ENCODE results near the gene GALNT9.
"Not testable (repeated sequence)": the region's sequence is repeated elsewhere in the genome, so short reads cannot be mapped to it uniquely, and the experiment has no call there.

Gene GALNT9

DNA sequence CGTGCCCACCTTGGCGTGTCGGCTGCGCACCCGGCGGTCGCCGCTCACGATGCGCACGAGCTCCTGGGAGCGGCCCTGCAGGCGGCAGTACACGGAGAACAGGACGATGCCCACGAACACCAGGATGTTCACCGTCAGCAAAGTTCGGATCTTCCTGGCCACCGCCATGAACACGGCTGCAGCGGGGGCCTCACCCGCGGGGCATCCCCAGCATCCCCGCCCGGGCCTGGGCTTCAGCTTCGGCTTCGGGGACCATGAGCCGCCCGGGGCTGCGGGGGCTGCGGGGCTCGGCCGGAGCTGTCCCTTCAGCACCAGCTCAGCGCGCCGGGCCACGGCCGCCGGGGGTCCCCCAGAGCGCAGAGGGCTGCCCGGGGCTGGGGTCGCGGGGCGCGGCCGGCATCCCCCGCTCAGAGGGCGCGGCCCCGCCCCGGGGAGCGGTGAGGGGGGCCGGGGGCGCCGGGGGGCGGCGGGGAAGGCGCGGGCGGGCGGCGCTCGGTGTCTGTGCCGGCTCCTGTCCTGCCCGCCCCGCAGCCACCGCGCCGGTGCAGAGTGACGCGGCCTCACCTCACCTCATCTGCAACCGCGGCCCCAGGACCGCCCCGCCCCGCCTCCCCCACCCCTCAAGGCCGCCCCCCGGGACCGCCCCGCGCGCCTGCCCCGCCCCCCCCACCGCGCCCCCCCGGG lies at the start of gene GALNT9:
Gene GALNT9 (minus strand): TSS at position 554 of the 684 bp plus-strand sequence. CDS start 386 bp downstream, at position 168.
- DNase-seq: no peak

DNA sequence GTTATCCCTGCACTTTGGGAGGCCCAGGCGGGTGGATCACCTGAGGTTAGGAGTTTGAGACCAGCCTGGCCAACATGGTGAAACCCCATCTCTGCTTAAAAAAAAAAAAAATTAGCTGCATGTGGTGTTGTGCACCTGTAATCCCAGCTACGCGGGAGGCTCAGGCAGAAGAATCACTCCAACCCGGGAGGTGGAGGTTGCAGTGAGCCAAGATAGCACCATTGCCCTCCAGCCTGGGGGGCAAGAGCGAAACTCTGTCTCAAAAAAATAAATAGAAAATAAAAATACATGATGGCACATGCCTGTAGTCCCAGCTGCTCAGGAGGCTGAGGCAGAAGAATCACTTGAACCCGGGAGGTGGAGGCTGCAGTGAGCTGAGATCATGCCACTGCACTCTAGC lies 49.7 kb upstream of the GALNT9 start:
- not testable (repeated sequence) for DNase-seq

DNA sequence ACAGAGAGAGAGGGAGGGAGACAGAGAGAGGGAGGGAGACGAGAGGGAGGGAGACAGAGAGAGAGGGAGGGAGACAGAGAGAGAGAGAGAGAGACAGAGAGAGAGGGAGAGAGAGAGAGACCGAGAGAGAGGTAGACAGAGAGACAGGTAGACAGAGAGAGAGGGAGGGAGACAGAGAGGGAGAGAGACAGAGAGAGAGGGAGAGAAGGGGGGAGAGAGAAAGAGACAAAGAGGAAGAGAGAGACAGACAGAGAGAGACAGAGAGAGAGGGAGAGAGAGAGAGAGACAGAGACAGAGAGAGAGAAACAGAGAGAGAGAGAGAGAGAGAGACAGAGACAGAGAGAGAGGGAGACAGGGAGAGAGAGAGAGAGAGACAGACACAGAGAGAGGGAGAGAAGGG lies 47.8 kb upstream of the GALNT9 start:
- no peak for DNase-seq

DNA sequence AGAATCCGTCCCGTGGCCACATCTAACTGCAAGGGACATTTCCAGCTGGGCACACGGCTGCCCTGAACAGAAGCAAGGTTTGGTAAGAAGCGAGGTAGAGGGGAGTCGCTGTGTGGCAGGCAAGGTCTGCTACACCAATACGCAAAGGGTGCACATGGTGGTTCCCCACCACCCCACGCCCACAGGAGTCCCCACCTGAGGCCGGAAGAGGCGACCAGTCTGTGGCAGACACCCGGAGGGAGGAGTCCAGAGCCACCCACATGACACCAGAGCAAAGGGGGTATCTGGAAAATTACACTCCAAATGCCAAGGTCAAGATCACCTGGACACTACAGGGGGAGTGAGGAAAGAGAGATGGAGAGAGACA lies 47.1 kb upstream of the GALNT9 start:
- DNase-seq: no peak

DNA sequence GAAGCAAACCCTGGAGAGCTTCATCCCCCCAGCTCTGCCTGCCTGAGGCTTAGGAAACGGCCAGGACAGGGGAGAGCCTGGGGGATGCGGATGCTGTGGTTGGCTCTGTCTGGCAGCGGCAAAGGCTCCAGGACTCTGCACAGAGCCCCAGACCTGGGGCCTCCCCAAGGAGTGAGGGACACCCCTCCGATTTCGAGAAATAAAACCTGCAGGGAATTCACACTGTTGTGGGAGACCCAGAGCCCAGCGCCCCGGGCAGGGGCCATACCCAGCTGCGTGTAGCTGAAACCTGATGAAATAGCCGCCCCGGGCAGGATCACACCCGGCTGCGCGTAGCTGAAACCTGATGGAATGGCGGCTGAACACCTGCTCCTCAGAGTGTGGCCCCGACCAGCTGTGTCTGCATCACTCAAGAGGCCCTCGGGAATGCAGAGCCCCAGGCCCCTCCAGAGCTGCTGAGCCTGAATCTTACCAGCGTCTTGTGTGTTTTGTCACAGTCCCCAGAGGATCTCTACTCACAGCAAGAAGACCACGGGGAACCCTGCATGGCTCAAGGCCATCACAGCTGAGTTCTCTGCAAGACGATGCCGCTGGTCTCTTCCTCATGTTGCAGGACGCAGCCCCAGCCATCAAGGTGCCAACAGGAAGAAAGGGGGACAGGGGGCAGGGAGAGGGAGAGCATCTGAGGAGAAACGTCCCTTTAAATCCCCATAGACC lies 46.5 kb upstream of the GALNT9 start:
- no peak for DNase-seq

DNA sequence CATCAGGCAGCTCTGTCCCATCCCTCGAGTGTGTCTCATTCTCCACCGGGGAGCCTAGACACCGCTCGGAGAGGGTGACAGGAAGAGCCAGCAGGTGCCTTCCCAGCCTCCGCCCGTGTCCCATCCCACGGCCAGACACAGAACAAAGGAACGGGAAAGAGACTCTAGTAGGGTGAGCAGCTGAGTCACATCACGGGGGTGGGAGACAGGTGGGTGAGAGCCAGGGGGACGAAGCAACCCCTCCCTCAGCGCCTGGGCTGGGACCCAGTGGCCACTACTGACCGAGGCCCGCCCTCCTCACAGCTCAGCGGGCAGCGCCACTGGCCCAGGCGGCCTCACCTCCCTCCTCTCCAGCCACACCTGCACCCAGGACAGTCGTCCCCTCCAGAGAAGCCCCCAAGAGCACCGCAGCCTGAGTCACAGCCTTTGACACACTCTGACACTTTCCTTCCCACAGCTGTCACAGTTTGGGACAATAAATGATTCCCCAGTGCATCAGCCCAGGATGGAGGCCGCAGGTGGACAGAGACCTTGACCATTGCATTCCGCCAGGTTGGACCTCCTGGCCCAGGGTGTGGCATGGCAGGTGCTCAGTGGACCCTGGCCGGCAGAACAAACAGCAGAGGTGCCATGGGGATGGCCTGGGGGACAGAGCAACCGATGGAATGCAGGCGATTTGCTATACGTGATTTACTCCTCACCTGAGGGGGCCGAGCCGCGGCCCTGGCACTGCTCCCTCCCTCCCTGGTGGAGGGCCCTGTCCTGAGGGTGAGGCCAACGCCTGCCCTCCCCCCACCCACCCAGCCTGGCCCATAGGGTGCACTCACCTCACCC lies 45.4 kb upstream of the GALNT9 start:
- no peak for DNase-seq

DNA sequence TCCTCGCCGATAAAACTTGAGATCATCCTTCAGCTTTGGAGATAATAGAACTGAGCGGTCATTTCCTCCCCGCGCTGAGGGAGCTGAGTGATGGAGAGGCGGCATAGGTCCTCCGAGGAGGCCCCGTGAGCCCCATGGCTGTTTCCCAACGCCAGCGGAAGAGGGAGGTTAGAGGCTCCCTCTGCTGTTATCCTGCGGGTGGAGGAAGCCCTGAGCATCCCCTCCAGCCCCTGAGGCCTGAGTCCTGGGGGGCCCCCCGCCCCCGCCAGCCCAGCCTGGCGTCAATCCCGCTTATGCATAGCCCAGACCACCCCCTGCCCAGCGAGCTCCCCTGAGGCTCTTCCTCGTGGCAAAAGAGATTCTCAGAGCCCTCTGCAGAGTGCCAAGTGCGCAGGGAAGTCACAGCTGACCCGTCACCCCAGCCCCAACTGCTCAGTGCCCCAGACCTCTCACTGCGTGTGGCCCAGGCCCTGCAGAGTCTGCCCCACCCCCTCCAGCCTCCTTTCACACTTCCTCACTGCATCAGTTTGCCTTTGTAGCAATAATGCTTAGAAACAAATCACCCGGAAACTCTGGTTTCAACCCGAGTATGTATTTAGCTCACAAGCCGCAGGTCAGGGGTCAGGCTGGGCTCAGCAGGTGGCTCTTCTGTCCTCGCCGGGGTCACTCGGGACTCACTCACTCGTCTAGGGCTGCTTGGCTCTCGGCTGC lies 44.7 kb upstream of the GALNT9 start:
- no peak for DNase-seq

DNA sequence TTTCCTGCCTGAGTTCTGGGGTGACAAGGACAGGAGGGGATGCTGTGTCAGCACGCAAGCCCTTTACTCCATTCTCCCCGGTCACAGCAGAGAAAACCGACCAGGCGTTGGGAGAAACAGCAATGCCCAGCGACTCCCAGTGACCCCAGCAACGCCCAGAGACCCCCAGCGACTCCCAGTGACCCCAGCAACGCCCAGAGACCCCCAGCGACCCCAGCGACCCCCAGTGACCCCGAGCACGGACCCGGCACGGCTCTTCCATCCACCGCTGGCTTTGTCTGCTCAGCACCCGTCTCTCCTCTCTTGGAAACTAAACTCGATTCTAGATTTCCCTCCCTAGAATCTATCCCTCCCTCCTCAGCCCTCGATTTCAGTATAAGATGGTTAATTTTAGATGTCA lies 38.5 kb upstream of the GALNT9 start:
- DNase-seq: no peak

DNA sequence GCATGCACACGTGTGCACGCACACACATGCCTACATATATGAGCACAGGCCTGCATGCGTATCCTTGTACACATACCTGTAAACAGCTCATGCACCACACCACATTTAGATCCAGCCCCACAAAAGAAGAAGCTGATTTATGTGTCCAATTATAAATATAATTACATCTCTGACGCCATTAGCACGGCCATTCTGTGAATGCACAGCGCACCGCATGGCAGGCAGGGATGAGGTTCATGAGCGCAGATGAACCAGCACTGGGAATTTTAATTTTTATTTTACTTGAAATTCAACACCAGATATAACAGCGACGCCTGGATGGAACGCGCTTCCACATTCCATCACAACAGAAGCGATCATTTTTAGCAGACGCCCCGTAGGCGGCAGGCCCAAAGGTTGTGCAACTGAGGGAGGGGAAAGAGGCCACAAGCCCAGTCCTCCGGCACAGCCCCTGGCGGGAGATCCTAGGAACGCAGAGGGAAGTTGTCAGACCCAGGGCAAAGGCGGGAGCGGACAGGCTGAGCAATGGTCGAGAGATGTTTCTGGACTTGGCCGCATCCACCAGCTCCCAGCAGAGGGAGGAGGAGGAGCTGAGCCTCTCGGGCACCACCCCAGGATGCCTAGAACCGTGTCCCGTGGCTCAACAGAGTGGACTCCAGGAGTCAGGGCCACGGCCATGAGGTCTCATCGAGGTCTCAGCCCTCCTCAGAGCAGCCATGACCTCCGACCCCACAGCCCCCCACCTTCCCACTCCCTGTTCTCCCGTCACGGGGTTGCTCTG lies 37.9 kb upstream of the GALNT9 start:
- no peak for DNase-seq

DNA sequence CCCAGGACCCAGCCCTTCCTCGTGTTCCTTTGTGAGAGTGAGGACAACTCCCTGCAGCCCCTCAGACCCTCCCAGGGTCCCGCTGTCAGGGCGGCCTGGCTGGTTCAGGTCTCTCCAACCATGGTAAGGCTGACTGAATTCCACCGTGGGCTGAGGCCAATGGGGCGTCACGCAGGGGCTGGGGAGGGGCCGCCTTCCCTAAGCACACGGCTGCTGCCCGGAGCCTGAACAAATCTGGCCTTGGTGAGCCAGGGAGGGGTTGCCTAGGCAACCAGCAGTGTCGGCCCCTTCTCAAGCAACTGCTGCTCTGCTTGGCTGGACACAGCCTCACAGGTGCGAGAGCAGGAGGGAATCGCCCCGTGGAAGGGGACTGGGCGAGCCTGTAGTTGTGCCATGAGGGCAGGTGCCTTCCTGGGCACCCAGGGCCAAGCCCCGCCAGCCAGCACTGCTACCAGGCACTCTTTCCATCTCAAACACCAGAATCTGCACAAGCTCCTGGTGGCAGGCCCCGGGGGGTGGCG lies 37.0 kb upstream of the GALNT9 start:
- DNase-seq: no peak

DNA sequence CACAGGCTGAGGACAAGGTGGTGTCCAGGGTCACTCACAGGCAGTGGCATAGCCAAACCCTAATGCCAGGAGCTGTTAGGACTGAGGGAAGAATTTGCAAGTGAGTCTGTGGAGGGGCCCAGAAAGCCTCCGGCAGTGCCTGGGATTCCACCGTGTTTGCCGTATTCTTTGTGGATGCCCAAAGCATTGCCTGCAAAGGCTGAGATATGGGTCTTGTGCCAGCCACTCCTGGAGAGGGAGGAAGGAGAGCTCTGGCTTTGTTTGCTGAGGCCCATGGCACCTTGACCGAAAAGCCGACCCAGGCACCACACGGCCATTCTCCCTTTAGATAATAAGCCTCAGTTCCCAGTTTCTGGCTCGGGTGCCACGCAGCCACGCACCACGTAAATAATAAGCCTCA lies 35.8 kb upstream of the GALNT9 start:
- no peak for DNase-seq

DNA sequence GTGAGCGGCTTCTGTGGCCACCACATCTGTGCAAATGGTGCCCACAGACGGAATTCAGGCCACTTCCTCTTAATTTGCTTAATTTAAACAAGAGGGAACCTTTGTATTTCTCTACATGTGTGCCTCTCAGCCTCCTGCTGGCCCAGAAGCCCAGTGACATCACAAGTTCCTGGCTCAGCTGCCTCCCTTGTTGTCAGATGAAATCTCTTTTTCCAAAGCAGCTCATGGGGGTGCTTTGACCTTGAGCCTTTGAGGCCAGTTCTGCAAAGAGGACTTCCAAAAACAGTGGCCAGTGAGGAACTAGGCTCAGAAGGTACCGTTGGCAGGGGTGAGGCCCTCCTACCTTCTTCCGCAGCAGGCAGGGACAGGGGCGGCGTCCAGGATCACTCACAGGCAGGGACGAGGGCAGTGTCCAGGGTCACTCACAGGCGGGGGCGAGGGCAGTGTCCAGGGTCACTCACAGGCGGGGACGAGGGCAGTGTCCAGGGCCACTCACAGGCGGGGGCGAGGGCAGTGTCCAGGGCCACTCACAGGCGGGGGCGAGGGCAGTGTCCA lies 35.0 kb upstream of the GALNT9 start:
- no peak for DNase-seq

DNA sequence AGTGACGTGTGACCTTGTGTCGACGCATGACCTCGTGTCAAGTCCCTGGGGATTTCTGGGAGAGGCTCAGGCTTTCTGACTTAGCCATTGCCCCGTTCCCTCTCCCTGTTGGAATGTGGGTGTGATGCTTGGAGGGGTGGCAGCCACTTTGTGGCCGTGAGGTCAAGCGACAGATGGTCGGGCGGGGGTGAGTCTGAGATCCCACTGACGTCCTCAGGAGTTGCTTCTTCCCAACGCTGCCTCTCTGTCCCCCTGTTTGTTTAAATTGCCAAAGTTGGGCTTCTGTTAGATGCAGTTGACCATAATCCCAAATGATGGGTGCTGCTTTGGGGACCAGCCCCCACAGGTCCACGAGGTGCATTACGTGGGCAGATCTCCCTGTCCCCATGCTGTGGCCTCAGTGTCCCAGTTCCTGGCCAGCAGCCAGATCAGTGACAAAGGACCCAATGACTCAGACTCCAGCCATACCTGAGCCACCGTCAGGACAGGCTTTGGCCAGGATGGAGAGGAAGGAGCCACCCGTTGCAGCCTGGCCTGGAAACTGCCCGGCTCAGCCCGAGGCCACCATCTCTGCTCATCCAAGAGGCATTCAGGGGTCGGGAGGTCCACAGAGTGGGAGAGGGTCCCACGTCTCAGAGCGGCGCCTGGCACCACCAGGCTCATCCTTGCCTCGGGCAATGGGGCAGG lies 34.4 kb upstream of the GALNT9 start:
- DNase-seq: no peak

DNA sequence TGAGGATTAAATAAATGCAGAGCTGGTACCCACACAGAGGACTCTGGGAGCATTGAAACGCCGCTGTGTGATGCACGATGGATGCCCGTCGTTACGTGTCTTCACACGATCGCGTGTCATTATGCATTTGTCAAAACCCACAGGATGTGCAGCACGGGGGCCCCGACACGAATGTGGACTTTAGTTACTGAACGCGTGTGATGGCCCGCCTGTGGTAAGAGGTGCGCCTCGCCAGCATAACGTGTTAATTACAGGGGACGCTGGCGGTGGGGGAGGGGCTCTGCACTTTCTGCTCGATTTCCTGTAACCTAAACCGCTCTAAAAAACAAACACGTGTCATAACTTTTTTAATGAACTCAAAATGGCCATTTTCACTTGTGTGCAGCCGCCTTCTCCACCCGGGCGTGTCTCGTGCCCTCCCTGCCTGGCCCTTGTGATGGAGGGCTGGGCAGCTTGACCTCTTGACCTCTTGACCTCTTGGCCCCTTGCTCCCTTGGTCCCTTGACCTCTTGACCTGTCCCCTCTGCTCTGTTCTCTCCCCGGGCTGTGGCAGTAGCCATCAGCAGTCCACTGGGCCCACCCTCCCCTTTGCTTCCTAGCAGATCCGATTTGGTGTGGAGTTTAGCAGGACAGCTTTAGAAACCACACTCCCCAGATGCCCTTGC lies 33.7 kb upstream of the GALNT9 start:
- DNase-seq: no peak

DNA sequence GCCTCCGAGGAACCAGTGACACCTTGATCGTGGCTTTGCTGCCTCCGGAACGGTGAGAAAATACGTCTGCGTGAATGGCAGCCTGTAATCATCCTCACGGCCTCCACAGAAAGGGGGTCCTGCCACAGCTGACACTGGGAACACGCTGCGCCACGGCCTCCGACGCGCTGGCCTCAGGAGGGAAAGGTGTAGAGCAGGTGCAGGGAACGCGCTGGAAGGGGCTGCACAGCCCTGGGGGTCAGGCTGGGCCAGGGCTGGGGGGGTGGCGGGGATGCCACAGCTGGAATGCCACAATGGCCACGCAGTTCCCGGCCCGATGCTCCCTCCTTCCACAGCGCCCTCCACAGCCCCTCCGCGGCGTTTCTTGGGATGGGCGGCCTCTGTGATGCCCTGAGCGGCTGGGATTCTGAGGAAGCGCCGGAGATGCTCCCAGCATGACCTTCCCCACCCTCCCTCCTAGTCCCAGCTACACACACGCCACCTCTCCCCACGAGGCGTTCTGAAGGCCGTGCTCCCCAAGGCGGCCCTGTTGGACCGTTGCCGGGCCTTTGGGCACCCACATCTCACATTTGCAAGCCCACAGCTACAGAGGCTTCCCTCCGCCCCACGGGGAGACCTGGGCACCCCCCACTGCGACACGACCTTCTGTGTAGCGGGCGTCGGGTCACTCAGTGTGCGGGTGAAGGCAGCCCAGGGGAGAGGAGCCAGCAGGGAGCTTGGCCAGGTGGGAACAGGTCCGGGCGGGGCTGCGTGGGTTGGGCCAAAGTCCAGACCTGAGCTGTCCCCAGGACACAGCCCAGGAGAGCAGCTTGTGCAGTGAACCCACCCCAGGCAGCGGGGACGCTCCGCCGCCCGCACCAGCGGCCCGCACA lies 31.8 kb upstream of the GALNT9 start:
- no peak for DNase-seq

DNA sequence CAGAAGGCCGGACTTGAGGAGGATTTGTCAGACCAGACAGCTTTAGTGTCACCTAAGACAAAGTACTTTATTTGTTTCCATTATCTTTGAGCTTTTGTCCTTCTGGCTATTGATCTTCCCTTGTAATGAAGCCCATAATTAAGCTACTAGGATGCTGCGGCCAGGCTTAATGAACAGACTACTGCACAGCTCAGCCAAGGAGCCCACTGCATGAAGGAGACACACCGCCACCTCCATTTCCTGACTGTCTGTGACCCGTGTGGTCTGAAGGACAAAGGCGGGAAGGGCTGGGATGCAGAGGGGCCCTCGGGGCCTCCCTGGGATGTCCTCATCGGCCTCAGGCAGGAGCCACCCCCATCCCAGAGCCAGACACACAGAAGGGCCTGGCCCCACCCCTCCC lies 31.0 kb upstream of the GALNT9 start:
- DNase-seq: no peak

DNA sequence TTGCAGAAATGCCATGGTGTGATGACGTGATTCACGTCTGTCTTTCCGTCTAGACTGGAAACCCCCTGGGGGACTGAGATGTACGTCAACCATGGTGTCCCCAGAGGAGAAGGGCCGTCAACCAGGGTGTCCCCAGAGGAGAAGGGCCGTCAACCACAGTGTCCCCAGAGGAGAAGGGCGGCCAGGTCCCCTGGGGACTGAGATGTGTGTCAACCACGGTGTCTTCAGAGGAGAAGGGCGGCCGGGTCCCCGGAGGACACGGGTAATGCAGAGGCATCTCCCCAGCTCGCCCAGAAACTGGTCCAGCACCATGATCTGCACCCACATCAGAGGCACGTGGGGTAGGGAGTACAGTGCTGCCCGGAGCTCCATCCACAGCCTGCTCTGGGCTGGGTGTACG lies 30.6 kb upstream of the GALNT9 start:
- DNase-seq: no peak

DNA sequence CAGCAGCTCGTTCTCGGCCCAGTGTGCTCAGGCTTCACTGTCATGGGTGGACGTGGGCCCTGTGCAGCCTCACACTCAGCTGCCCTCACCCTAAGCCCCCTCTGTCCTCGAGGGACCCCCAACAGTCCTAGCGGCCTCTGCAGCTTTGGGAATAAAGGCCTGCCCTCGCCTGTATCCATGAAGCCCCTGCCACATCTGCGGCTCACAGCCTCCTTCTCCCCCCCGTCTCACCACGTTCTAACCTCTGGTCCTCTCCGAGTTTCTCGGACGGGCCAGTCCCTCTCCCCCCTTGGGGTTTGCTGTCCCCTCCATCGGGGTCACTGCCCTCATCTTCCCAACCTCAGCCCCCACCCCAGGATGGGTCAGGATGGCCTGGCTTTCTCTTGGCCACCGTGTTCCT lies 30.2 kb upstream of the GALNT9 start:
- DNase-seq: no peak

Measured in NCI-H1694 treated with DMSO at 0.1 percent for 48 hours (cell line).